A673 (cell line): ENCODE data around the gene OBSCN. TPM values are rescaled to one million over a fixed set of nuclear protein-coding genes. Genes with fewer than 3 reads are reported as not detected.

Experiments
- BruUV-seq: library from RNA; stranded (reverse); fragments of 400-500 nt; replicated peaks from 2 replicates; lab custom pipeline; 2021; lab: Mats Ljungman, UMichigan
- CTCF ChIA-PET: fragments of 300-600 bp; sonication (Branson Sonifier 250); formaldehyde crosslinking; loops from one replicate; lab custom pipeline; 2022; ENCODE audit warnings: antibody characterized with exemption; lab: Charles Lee
- POLR2A ChIA-PET: fragments of 300-600 bp; sonication (Branson Sonifier 250); formaldehyde crosslinking; loops from one replicate; lab custom pipeline; 2022; ENCODE audit warnings: antibody characterized with exemption; ENCODE audit not compliant: low non-redundant PET; lab: Charles Lee
- DNase-seq: peaks from one replicate; pipeline ENCODE4 v3.0.0-alpha.2; 2015; ENCODE audit warnings: low spot score
- H3K27ac ChIP-seq: fragments of 200-600 bp; sonication (generic); 2 replicates; pipeline ENCODE4 v1.5.1; 2016; ENCODE audit warnings: mixed run types, low read depth, mild to moderate bottlenecking, mixed read lengths, antibody characterized with exemption, low read length; ENCODE audit not compliant: poor library complexity, severe bottlenecking
- H3K27me3 ChIP-seq: fragments of 200-600 bp; sonication (generic); replicated peaks from 2 replicates; pipeline ENCODE4 v1.6.1; 2017; ENCODE audit warnings: mixed run types, low read depth, mild to moderate bottlenecking, mixed read lengths, antibody characterized with exemption, low read length; ENCODE audit not compliant: insufficient read depth, poor library complexity
- H3K36me3 ChIP-seq: fragments of 200-600 bp; sonication (generic); 2 replicates; pipeline ENCODE4 v1.6.1; 2016; ENCODE audit warnings: mixed run types, mild to moderate bottlenecking, mixed read lengths, antibody characterized with exemption, low read length; ENCODE audit not compliant: insufficient read depth, poor library complexity, severe bottlenecking
- H3K4me1 ChIP-seq: fragments of 200-600 bp; sonication (generic); 2 replicates; pipeline ENCODE4 v1.6.1; 2017; ENCODE audit warnings: mixed run types, mild to moderate bottlenecking, mixed read lengths, antibody characterized with exemption, low read length; ENCODE audit not compliant: insufficient read depth, poor library complexity, severe bottlenecking
- H3K4me3 ChIP-seq: fragments of 200-600 bp; sonication (generic); 2 replicates; pipeline ENCODE4 v1.5.1; 2016; ENCODE audit warnings: low read depth, mixed run types, mild to moderate bottlenecking, mixed read lengths, low read length; ENCODE audit not compliant: poor library complexity, severe bottlenecking
- H3K9me3 ChIP-seq: fragments of 200-600 bp; sonication (generic); 2 replicates; pipeline ENCODE4 v1.6.1; 2016; ENCODE audit warnings: mixed run types, low read depth, mild to moderate bottlenecking, mixed read lengths, antibody characterized with exemption, low read length; ENCODE audit not compliant: poor library complexity, severe bottlenecking
- EZH2 ChIP-seq: fragments of 200-600 bp; sonication (generic); IDR thresholded peaks from 2 replicates; pipeline ENCODE4 v1.6.1; 2017; ENCODE audit warnings: borderline replicate concordance, low read depth, mild to moderate bottlenecking, mixed read lengths, antibody characterized with exemption, low read length; ENCODE audit not compliant: poor library complexity, severe bottlenecking
- intact Hi-C: fragments of 100-400 bp; cut with micrococcal nuclease; formaldehyde crosslinking; loops from one replicate; pipeline ENCODE4 v1.10.0; 2022; ENCODE audit not compliant: unreplicated experiment
- total RNA-seq: library from RNA; stranded (reverse); gene quantifications from 2 replicates; pipeline ENCODE4 v1.2.3, GENCODE V29; 2021
- TF ChIP-seq, protein P1 (sequence below): fragments of 300-800, 200-600 bp; sonication (generic); conservative IDR thresholded peaks from 2 replicates; pipeline ENCODE4 v1.5.1; 2017; ENCODE audit warnings: low read depth, mild to moderate bottlenecking, antibody characterized with exemption, low read length, moderate library complexity, mixed read lengths

The OBSCN gene
- total RNA-seq, 1 experiment from 2014 or later: 37.7 TPM

GRCh38 chr1:228306275-228307217, 98.7 kb downstream of the OBSCN start:
- Histone ChIP-seq H3K27me3 (no peaks in the 10 kb centered on the region), H3K4me3 (no peak overlapping the region), H3K27ac (no peak overlapping the region), H3K4me1 (no peaks in the 10 kb centered on the region), H3K36me3 (peaks cover 5% of the 10 kb centered on the region), H3K9me3 (peaks cover 10% of the 10 kb centered on the region)
- intact Hi-C loops: loop anchor here (10.0 kb wide), 1 partner anchor 48 kb away; no protein-coding TSS in a partner anchor
- ChIA-PET POLR2A (no interaction called here), CTCF (no interaction called here)
- no TSS peak for BruUV-seq
- TF ChIP-seq, protein P1, sequence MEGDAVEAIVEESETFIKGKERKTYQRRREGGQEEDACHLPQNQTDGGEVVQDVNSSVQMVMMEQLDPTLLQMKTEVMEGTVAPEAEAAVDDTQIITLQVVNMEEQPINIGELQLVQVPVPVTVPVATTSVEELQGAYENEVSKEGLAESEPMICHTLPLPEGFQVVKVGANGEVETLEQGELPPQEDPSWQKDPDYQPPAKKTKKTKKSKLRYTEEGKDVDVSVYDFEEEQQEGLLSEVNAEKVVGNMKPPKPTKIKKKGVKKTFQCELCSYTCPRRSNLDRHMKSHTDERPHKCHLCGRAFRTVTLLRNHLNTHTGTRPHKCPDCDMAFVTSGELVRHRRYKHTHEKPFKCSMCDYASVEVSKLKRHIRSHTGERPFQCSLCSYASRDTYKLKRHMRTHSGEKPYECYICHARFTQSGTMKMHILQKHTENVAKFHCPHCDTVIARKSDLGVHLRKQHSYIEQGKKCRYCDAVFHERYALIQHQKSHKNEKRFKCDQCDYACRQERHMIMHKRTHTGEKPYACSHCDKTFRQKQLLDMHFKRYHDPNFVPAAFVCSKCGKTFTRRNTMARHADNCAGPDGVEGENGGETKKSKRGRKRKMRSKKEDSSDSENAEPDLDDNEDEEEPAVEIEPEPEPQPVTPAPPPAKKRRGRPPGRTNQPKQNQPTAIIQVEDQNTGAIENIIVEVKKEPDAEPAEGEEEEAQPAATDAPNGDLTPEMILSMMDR: no peak
- no peak for TF ChIP-seq EZH2
- DNase-seq: no peak

DNA sequence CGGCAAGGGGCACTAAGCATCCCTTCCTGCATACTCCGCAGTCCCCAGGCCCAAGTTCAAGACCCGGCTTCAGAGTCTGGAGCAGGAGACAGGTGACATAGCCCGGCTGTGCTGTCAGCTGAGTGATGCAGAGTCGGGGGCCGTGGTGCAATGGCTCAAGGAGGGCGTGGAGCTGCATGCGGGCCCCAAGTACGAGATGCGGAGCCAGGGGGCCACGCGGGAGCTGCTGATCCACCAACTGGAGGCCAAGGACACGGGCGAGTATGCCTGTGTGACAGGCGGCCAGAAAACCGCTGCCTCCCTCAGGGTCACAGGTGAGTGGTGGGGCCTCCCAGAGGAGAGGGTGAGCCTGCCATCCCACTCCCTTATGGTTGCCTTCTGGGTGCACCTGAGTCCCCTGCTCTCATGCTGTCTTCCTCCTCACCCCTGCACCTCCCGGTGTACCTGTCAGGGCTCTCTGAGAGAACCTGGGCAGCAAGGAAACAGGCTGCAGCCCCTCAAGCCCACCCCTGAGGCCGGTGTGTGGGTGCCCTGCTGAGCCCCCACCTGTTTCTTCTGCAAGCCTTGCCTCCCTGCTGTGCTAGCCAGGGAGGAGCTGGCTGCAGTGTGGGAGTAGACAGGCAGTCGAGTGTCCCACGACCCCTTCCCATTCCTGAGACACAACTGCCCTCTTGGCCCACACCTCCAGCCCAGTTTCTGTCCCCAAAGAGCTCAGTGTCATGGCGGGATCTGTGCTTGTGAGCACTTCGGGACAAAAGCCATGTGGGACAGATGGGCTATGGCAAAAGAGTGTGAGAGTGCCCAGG, 99.6 kb downstream of the OBSCN start:
- TF ChIP-seq, protein P1: no peak
- TF ChIP-seq EZH2: no peak
- BruUV-seq: no TSS peak
- no peaks in the 10 kb centered on the region for H3K4me1 ChIP-seq
- peaks cover 1% of the 10 kb centered on the region for H3K9me3 ChIP-seq
- H3K4me3 ChIP-seq: no peak overlapping the region
- ChIA-PET CTCF (no interaction called here), POLR2A (no interaction called here)
- DNase-seq: no peak
- intact Hi-C loops: loop anchor here (10.0 kb wide), 1 partner anchor 47 kb away; no protein-coding TSS in a partner anchor
- no peaks in the 10 kb centered on the region for H3K36me3 ChIP-seq
- no peaks in the 10 kb centered on the region for H3K27me3 ChIP-seq
- H3K27ac ChIP-seq: no peak overlapping the region

DNA sequence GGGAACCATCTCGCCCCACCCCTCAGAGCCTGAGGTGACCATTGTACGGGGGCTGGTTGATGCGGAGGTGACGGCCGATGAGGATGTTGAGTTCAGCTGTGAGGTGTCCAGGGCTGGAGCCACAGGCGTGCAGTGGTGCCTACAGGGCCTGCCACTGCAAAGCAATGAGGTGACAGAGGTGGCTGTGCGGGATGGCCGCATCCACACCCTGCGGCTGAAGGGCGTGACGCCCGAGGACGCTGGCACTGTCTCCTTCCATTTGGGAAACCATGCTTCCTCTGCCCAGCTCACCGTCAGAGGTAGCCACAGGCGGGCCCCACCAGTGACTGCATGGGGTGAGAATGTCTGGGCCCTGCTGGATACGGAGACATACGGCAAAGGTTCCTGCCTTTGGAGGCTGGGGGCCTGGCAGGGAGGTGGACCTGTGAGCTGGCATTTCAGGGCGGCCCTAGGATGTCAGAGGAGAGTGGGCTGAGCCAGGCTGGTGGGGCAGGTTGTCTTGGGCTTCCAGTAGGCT, 100.3 kb downstream of the OBSCN start:
- POLR2A ChIA-PET: no interaction called here
- BruUV-seq: no TSS peak
- H3K36me3 ChIP-seq: no peaks in the 10 kb centered on the region
- no peak overlapping the region for H3K4me3 ChIP-seq
- H3K27ac ChIP-seq: no peak overlapping the region
- no peaks in the 10 kb centered on the region for H3K4me1 ChIP-seq
- CTCF ChIA-PET: no interaction called here
- intact Hi-C loops: loop anchor here (10.0 kb wide), 1 partner anchor 47 kb away; no protein-coding TSS in a partner anchor
- no peaks in the 10 kb centered on the region for H3K9me3 ChIP-seq
- no peak for DNase-seq
- H3K27me3 ChIP-seq: no peaks in the 10 kb centered on the region
- TF ChIP-seq EZH2: no peak
- TF ChIP-seq, protein P1: no peak
